ENCODE data around the gene SLC16A1. TPM values are rescaled to one million over a fixed set of nuclear protein-coding genes. Genes with fewer than 3 reads are reported as not detected.

The SLC16A1 gene
- total and polyA plus RNA-seq, 2 of the 8 experiments (the other 6 are each of a cell fraction or from before 2014, with no cell fraction given) = 435 to 545 TPM

GRCh38 chr1:112950426-112950825 is 5.6 kb downstream of the SLC16A1 start:
- WGBS, 2 experiments (ENCODE audit: extremely low coverage in 1 of 2, insufficient coverage in 1 of 2, insufficient read length in 1 of 2, insufficient replicate concordance in 2 of 2, low coverage in 1 of 2, low lambda C conversion rate in 2 of 2, missing lambda C conversion rate in 1 of 2) = 87% methylated on average over 1 of the region's 1 CpG; no CpG with 5 or more reads in 1 of the 2 experiments
- POLR2A ChIA-PET (ENCODE audit: partially characterized antibody) = interaction anchor here (0.7 to 5.2 kb wide), 10 partner anchors 9 to 135 kb away, joined by 3 to 40 read pairs (median 4); partner anchors contain the start of gene LRIG2
- H2AFZ ChIP-seq (ENCODE audit: low read length) = no peak overlapping the region

More at GRCh38 chr1:112950426-112950825, 5.6 kb downstream of the SLC16A1 start:
- Histone ChIP-seq H3K27me3 (replicated peaks in 1 of 4; ENCODE audit: control insufficient read depth in 3 of 4, extremely low read depth in 1 of 4, insufficient read depth in 3 of 4, low read length in 3 of 4) (no peaks in the 10 kb centered on the region), H2AK5ac (ENCODE audit: low read depth, low read length) (no peak overlapping the region), H3K23ac (ENCODE audit: insufficient read length) (no peak overlapping the region), H2BK15ac (ENCODE audit: low read length) (no peak overlapping the region), H3K4me1 (replicated peaks in 1 of 4; ENCODE audit: control insufficient read depth in 3 of 4, insufficient read depth in 4 of 4, low read length in 3 of 4) (peaks cover 0 to 11% (median 6%) of the 10 kb centered on the region in 4 experiments; a peak in 4 of 7 replicates), H3K56ac (replicated peaks; ENCODE audit: insufficient read length, low read depth, low read length) (no peak overlapping the region), H3K79me1 (ENCODE audit: low read depth, low read length) (no peaks in the 10 kb centered on the region), H3K4me3 (ENCODE audit: extremely low read depth in 1 of 4, insufficient read depth in 2 of 4, low read depth in 3 of 4, low read length in 4 of 4) (peak overlapping the region in 2 of 4 experiments; percentile 8 to 30; a peak in 3 of 8 replicates), H2BK120ac (replicated peaks; ENCODE audit: low read depth, low read length) (no peak overlapping the region), H3K79me2 (ENCODE audit: control insufficient read depth in 1 of 2, insufficient read depth in 2 of 2, low read length in 2 of 2) (peaks cover 65 to 100% of the 10 kb centered on the region in 2 experiments), H3K27ac (ENCODE audit: low read depth, low read length) (no peak overlapping the region), H4K20me1 (replicated peaks in 1 of 2; ENCODE audit: control insufficient read depth in 1 of 2, insufficient read depth in 2 of 2, low read length in 2 of 2) (peaks cover 28 to 40% of the 10 kb centered on the region in 2 experiments), H3K9ac (replicated peaks in 1 of 4; ENCODE audit: extremely low read depth in 1 of 4, low read depth in 3 of 4, low read length in 3 of 4) (no peak overlapping the region), H4K5ac (ENCODE audit: insufficient read length, low read depth, low read length) (no peak overlapping the region), H3K18ac (ENCODE audit: extremely low read depth, low read length) (no peak overlapping the region), H3K4me2 (ENCODE audit: insufficient read depth in 1 of 2, low read depth in 2 of 2, low read length in 2 of 2) (peak overlapping the region in 1 of 2 experiments; percentile 87; a peak in 2 of 4 replicates), H4K91ac (replicated peaks; ENCODE audit: insufficient read length, low read length) (no peak overlapping the region), H4K8ac (ENCODE audit: extremely low read depth, insufficient read depth, low read length) (no peak overlapping the region), H3K23me2 (ENCODE audit: low read depth, low read length) (peaks cover 6% of the 10 kb centered on the region), H3K9me3 (ENCODE audit: insufficient read depth in 2 of 2, low read depth in 1 of 2, low read length in 1 of 2) (no peaks in the 10 kb centered on the region), H2BK20ac (ENCODE audit: low read length) (no peak overlapping the region), H2BK5ac (ENCODE audit: low read depth, low read length) (no peak overlapping the region), H3K14ac (ENCODE audit: insufficient read length) (no peak overlapping the region), H3K36me3 (ENCODE audit: control insufficient read depth in 2 of 4, insufficient read depth in 4 of 4, low read length in 3 of 4) (peaks cover 4 to 45% (median 6%) of the 10 kb centered on the region in 4 experiments; a peak in 6 of 8 replicates), H2BK12ac (ENCODE audit: low read depth, low read length) (no peak overlapping the region), H3K4ac (replicated peaks; ENCODE audit: insufficient read length, low read depth, low read length) (no peak overlapping the region)
- DNase-seq (ENCODE audit: low read depth in 1 of 2, low spot score in 2 of 2) = no peak
- TF ChIP-seq POLR2AphosphoS5 (IDR thresholded peaks at IDR 0.05; ENCODE audit: low read depth, low read length) (peak; percentile 53; the same call in 1 of the 2 replicates), ZNF274 (IDR thresholded peaks at IDR 0.05; ENCODE audit: borderline replicate concordance, extremely low read depth, low read length) (no peak)
- FAIRE-seq = no peak
- CTCF ChIA-PET (ENCODE audit: partially characterized antibody) = interaction anchor here (1.1 to 2.4 kb wide), 5 partner anchors 69 to 232 kb away, joined by 3 to 6 read pairs (median 4); partner anchors contain the start of gene LRIG2

Measured in H1 (cell line).